Progenitor cell of endocrine pancreas (in vitro differentiated cells): ENCODE data around the gene XYLT2. TPM values are rescaled to one million over a fixed set of nuclear protein-coding genes. Genes with fewer than 3 reads are reported as not detected.

Experiments used
- DNase-seq: peaks from one replicate; pipeline ENCODE4 v3.0.0; 2021; ENCODE audit warnings: low spot score; ENCODE audit not compliant: unreplicated experiment
- H3K27ac Mint-ChIP-seq: 2 replicates; pipeline ENCODE4 v1.8.0; 2021; ENCODE audit warnings: mild to moderate bottlenecking, moderate library complexity, mixed read lengths
- H3K27me3 Mint-ChIP-seq: 2 replicates; pipeline ENCODE4 v1.8.0; 2021; ENCODE audit warnings: mixed read lengths
- H3K36me3 Mint-ChIP-seq: 2 replicates; pipeline ENCODE4 v1.8.0; 2022; ENCODE audit warnings: mixed read lengths; ENCODE audit not compliant: insufficient read depth
- H3K4me1 Mint-ChIP-seq: 2 replicates; pipeline ENCODE4 v1.8.0; 2021; ENCODE audit warnings: low read depth, mixed read lengths
- H3K4me3 Mint-ChIP-seq: 2 replicates; pipeline ENCODE4 v1.8.0; 2021; ENCODE audit warnings: low read depth, mild to moderate bottlenecking, moderate library complexity, mixed read lengths
- H3K9me3 Mint-ChIP-seq: 2 replicates; pipeline ENCODE4 v1.8.0; 2021; ENCODE audit warnings: low read depth, mixed read lengths
- total RNA-seq: library from RNA; stranded (reverse); gene quantifications from 2 replicates; pipeline ENCODE4 v1.2.1, GENCODE V29; 2021
- TF ChIP-seq, protein P1 (sequence below): fragments of 200-600 bp; sonication (generic); IDR thresholded peaks from one replicate; pipeline ENCODE4 v1.5.0; 2021; ENCODE audit warnings: antibody characterized with exemption, mild to moderate bottlenecking; ENCODE audit not compliant: unreplicated experiment

The XYLT2 gene
- total RNA-seq, 1 donor from 2014 or later = 28.6 TPM

DNA sequence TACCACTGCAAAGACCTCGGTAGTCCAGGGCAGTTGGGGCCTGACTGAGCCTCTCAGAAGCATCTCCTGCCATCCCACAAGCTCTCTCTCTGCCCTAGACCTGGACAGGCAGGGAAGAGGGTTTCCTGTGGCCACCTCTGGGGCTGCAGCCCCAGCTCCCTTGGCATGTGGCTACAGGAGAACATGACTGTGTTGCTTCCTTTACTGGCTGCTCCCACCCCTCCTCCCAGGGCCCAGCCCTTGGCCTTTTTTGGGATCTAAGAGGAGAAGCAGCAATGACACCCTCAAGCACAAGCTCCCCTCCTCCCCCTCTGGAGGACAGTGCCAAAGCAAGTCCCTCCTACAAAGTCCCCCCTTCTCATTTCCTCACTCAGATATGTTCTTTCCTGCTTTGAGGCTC, 21.5 kb downstream of the XYLT2 start:
- Mint-ChIP-seq H3K27ac (no peak overlapping the region), H3K4me1 (peaks cover 17% of the 10 kb centered on the region), H3K27me3 (no peaks in the 10 kb centered on the region), H3K4me3 (no peak overlapping the region), H3K36me3 (peaks cover 4% of the 10 kb centered on the region), H3K9me3 (no peaks in the 10 kb centered on the region)
- no peak for DNase-seq
- TF ChIP-seq, protein P1, sequence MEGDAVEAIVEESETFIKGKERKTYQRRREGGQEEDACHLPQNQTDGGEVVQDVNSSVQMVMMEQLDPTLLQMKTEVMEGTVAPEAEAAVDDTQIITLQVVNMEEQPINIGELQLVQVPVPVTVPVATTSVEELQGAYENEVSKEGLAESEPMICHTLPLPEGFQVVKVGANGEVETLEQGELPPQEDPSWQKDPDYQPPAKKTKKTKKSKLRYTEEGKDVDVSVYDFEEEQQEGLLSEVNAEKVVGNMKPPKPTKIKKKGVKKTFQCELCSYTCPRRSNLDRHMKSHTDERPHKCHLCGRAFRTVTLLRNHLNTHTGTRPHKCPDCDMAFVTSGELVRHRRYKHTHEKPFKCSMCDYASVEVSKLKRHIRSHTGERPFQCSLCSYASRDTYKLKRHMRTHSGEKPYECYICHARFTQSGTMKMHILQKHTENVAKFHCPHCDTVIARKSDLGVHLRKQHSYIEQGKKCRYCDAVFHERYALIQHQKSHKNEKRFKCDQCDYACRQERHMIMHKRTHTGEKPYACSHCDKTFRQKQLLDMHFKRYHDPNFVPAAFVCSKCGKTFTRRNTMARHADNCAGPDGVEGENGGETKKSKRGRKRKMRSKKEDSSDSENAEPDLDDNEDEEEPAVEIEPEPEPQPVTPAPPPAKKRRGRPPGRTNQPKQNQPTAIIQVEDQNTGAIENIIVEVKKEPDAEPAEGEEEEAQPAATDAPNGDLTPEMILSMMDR = no peak

DNA sequence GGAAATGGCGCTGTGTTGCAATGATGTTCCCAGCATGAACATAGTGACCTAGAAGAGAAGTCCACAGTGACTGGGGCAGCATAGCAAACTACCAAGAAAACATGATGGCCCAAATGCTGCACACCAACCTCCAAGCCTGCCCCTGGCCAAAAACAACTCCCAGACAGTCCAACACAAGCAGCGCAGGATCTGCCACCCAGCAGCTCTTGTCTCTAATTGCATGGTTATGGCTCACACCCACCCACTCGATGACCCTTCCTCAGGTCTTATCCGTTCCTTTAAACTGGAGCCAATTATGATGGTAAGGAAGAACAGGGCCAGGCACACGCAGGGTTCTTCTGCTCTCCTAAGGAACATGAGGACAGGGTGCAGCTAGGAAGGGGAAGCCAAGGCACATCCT, 24.1 kb downstream of the XYLT2 start:
- peak overlapping the region; percentile 4 for H3K4me3 Mint-ChIP-seq
- H3K36me3 Mint-ChIP-seq = peaks cover 4% of the 10 kb centered on the region
- no peaks in the 10 kb centered on the region for H3K27me3 Mint-ChIP-seq
- H3K27ac Mint-ChIP-seq = peak overlapping the region; percentile 77
- TF ChIP-seq, protein P1 = no peak
- peaks cover 15% of the 10 kb centered on the region for H3K4me1 Mint-ChIP-seq
- no peak for DNase-seq
- no peaks in the 10 kb centered on the region for H3K9me3 Mint-ChIP-seq

DNA sequence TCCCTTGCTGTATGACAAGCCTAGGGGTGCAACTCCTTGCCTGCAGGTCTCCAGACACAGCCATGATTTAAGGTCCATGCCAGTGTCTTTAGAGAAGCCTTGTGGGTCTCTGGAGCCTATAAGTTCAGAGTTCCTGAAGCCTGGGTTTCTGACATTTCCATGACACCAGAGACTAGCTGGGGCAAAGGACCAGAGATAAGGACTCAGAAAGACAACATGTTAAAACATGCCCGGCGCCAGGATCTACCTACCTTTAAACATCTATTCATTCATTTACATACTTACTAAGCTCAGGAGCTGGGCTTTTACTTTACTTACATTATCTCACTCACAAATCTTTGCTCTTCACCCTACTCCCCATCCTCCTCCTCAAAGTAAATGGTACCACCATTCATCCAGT, 25.6 kb downstream of the XYLT2 start:
- H3K9me3 Mint-ChIP-seq = no peaks in the 10 kb centered on the region
- no peaks in the 10 kb centered on the region for H3K27me3 Mint-ChIP-seq
- peaks cover 1% of the 10 kb centered on the region for H3K36me3 Mint-ChIP-seq
- TF ChIP-seq, protein P1 = no peak
- H3K4me3 Mint-ChIP-seq = peak overlapping the region; percentile 99
- H3K4me1 Mint-ChIP-seq = peaks cover 15% of the 10 kb centered on the region
- no peak overlapping the region for H3K27ac Mint-ChIP-seq
- DNase-seq = no peak

DNA sequence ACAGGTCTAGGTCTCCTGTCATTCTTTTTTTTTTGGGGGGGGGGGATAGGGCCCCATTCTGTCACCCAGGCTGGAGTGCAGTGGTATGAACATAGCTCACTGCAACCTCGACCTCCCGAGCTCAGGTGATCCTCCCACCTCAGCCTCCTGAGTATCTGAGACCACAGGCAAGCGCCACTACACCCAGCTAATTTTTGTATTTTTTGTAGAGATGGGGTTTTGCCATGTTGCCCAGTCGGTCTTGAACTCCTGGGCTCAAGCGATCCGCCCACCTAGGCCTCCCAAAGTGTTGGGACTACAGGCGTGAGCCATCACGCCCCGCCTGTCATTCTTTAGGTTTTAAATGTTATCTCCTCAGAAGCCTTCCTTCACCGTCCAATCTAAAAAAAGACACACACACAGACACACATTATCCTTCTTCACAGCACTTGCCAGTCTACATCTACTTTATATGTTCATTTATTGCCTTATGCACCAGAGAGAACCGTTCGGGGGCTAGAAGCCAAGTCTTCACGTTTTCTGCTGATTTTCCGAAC, 26.4 kb downstream of the XYLT2 start:
- TF ChIP-seq, protein P1 = no peak
- H3K36me3 Mint-ChIP-seq = peaks cover 1% of the 10 kb centered on the region

DNA sequence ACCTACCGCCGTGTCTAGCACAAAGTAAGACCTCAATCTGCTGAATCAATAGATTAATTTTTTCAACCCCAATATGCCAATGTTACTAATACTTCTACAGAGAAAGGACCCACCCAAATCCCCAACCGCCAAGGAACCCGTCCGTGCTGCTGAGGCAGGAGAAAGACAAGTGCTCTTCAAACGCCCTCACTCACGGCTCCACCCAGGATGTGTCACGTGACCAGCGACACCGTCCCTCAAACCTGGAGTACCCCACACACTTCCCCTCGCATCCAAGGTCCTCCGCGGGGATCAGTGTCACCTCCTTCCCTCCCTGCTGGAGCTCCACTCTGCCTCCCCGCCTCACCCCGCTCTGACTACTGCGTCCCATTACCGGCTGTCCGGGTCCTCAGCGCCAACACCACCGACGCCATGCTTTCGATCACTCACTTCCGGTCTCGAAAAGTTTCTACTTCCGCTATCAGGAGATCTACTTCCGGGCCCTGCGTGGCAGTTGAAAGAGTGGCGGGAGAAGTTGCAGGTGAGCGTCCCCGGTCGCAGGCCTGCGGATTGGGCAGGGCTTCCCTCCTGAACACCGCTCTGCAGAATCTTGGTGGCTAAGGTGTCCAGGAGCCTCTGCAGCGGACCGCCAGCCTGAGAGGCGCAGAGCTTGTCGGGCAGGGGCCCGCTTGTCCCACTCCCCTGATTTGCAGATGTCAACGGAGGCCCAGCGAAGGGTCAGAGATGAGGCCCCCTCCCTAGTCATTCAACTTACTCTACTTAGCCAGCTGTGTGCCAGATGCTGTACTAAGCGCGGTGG, 27.0 kb downstream of the XYLT2 start, which contains the start of the genes EME1 and MRPL27:
Gene EME1, plus strand, starts transcription at position 472 of the 799 bp plus-strand sequence. CDS start 1,980 bp downstream, outside the sequence.
Gene MRPL27, minus strand, starts transcription at position 427 of the 799 bp plus-strand sequence. Its CDS starts 14 bp downstream, at position 413.
- peaks cover 1% of the 10 kb centered on the region for H3K36me3 Mint-ChIP-seq
- H3K27me3 Mint-ChIP-seq = no peaks in the 10 kb centered on the region
- H3K27ac Mint-ChIP-seq = peak within 1 kb of the TSS; percentile 98
- peaks cover 15% of the 10 kb centered on the region for H3K4me1 Mint-ChIP-seq
- H3K9me3 Mint-ChIP-seq = no peaks in the 10 kb centered on the region
- TF ChIP-seq, protein P1 = no peak
- peak; percentile 57 for DNase-seq
- peak within 1 kb of the TSS; percentile 99 for H3K4me3 Mint-ChIP-seq

More for the DNA sequence above, 26.4 kb downstream of the XYLT2 start:
- DNase-seq = no peak
- H3K9me3 Mint-ChIP-seq = no peaks in the 10 kb centered on the region
- peak overlapping the region; percentile 98 for H3K27ac Mint-ChIP-seq
- H3K27me3 Mint-ChIP-seq = no peaks in the 10 kb centered on the region
- H3K4me1 Mint-ChIP-seq = peaks cover 15% of the 10 kb centered on the region
- H3K4me3 Mint-ChIP-seq = peak overlapping the region; percentile 99
